HG03039 (cell line): ENCODE data around the gene TESK1.
A peak's percentile ranks its signal among the peaks of the same experiment; 100 is the strongest.
"Not testable (repeated sequence)": the region's sequence is repeated elsewhere in the genome, so short reads cannot be mapped to it uniquely, and the experiment has no call there.

Experiments used
- ATAC-seq: cut with Tn5 transposase; IDR thresholded peaks from one replicate; pipeline ENCODE4 v1.9.1; 2021; ENCODE audit warnings: mild to moderate bottlenecking, moderate library complexity; ENCODE audit not compliant: unreplicated experiment

TESK1 gene

DNA sequence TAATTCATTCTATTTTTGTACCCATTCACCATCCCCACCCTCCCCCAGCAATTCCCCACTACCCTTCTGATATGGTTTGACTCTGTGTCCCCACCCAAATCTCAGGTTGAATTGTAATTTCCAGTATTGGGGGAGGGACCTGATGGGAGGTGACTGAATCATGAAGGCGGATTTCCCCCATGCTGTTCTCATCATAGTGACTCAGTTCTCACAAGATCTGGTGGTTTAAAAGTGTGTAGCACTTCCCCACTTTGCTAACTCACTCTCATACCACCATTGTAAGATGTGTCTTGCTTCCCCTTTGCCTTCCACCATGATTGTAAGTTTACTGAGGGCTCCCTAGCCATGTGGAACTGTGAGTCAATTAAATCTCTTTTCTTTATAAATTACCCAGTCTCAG lies 25.9 kb upstream of the TESK1 start:
- ATAC-seq, result no peak

DNA sequence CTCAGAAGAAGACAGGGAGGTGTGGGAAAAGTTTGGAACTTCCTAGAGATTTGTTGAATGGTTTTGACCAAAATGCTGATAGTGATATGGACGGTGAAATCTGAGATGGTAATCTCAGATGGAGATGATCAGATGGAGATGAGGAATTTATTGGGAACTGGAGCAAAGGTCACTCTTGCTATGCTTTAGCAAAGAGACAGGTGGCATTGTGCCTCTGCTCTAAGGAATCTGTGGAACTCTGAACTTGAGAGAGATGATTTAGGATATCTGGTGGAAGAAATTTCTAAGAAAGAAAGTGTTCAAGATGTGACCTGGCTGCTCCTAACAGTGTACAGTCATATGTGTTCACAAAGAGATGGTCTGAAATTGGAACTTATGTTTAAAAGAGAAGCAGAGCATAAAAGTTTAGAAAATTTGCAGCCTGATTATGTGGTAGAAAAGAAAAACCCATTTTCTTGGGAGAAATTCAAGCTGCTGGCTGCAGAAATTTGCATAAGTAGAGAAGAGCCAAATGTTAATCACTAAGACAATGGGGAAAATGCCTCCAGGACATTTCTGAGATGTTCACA lies 25.3 kb upstream of the TESK1 start:
- not testable (repeated sequence) for ATAC-seq

DNA sequence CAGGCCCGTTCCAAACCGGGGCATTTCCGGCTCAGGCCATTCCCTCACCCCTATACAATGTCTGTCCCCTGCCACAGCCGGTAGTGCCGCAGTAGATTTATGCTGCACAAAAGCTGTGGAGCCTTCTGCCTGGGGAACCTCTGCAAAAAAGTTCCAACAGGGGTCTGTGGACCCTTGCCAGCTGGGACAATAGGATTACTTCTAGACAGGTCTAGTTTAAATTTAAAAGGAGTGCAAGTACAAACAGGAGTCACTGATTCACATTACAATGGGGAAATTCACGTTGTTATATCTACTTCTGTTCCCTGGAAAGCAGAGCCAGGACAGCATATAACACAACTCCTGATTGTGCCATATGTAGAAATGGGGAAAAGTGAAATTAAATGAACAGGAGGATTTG lies 21.5 kb upstream of the TESK1 start:
- not testable (repeated sequence) for ATAC-seq

DNA sequence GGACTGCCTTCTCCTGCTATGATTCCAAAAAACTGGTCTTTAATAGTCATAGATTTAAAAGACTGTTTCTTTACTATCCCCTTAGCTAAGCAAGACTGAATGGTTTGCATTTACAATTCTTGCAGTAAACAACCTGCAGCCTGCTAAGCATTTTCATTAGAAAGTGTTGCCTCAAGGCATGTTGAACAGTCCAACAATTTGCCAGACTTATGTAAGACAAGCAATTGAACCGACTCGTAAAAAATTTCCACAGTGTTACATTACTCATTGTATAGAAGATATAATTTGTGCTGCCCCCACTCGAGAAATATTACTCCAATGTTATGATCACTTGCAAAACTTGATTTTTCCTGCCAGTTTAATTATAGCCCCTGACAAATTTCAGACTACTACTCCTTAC lies 20.4 kb upstream of the TESK1 start:
- not testable (repeated sequence) for ATAC-seq

DNA sequence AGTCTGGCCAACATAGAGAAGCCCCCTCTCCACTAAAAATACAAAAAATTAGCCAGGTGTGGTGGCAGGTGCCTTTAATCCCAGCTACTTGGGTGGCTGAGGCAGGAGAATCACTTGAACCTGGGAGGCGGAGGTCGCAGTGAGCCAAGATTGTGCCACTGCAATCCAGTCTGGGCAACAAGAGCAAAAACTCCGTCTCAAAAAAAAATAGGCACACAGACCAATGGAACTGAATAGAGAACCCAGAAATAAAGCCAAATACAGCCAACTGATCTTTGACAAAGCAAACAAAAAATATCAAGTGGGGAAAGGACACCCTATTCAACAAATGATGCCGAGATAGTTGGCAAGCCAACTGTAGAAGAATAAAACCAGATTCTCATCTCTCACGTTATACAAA lies 16.6 kb upstream of the TESK1 start:
- ATAC-seq, result not testable (repeated sequence)

DNA sequence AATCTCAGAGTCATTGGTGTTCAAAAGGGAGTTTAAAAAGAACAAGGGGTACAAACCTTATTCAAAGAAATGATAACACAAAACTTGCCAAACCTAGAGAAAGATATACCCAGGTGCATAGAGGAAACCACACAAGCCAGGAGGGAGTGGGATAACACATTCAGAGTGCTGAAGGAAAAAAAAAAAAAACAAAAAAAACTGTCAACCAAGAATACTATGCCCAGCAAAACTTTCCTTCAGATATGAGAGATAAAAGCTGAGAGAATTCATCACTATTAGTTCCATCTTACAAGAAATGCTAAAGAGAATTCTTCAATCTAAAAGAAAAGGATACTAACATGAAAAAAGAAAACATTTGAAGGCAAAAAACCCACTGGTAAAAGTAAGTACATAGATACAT lies 11.5 kb upstream of the TESK1 start:
- ATAC-seq, result no peak

DNA sequence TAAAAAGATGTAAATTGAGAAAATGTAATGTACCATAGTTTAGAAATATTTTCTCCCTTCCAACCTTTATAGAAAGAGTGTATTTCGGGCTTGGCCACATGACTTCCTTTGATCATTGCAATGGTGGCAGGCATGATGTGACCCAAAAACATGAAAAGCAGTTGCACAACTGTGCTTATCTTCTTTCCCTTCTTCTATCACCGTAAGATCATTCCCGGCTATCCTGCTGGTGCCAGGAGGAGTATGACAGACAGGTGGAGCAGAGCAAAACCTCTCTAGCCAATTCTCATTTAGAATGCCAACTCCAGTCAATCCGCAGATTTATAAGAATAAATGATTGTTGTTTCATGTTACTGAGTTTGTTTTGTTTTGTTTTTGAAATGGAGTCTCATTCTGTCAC lies 10.6 kb upstream of the TESK1 start:
- ATAC-seq, result no peak

DNA sequence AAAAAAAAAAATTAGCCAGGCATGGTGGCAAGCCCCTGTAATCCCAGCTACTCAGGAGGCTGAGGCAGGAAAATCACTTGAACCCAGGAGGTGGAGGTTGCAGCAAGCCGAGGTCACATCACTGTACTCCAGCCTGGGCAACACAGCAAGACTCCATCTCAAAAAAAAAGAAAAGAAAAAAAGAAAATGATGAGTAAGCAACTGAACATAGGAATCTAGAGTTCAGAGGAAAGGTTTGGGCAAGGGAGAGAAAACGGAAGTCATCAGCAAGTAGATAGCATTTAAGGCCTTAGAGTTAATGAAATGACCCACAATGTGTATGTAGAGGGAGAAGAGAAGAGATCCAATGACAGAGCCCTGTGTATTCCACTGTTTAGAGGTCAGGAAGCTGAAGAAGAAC lies 8.2 kb upstream of the TESK1 start:
- ATAC-seq, result not testable (repeated sequence)

DNA sequence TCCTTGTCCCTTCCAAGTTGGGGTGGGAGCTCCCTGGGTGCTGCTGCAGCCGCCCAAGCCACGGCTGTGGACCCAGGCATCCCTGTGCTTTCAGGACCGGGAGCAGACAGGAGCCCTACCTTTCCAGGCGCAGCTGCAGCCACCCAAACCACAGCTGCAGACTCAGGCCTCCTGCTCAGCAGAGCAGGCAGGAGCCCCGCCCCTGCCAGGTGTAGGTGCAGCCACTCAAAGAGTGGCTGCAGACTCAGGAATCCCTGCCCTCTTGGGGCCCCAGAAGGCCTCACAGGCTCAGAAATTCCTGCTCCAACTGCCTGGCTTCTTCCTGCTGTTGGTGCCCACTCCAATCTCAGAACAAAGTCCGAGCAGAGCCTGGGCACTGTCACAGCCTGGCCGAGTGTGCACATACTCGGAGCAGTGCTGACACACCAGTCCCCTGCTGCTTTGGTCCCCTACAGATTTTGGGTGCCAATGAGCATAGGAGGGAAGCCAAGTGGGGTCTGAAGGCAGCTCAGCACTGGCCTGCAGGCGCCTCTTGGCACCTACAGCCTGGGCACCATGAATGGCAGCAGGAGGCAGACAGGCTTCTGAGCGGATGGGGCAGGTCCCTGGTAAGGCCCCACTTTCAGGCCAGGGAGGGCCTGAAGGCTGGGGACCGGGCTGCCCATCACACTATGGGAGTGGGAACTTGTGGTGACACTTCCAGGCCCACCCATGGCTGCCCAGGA lies 6.0 kb upstream of the TESK1 start:
- no peak for ATAC-seq

DNA sequence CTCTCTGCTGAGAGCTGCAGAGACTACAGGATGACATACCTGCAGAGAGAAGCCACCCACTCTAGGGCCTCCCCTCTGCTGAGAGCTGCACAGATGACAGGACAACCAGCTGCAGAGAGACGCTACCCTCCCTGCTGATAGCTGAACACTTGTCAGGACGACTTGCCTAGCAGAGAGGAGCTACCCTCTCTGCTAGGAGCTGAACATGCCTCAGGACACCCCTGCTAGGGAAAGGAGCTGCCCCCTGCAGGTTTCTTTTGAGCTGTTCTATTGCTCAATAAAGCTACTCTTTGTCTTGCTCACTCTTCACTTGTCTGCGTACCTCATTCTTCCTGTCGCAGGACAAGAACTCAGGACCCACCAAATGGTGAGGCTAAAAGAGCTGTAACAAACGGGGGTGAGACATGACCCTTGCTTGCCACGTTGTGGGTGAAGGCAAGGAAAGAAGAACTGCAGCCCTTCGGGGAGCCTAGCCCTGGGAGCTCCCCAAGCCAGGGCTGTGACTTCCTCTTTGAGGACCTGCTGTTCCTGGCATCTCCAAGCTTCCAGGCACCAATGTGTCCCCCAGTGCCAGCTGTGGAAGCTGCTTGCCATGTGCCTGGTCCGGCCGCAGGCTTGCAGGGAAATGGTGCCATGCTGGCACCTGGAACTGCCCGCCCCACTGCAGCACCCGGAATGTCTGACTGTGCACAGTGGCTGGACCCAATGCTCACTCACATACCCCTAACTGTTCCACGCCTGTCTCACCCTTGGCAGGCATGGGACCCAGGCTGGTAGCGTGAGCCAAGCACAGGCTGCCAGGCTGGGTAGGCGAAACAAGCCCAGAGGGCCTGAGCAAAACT lies 5.1 kb upstream of the TESK1 start:
- ATAC-seq, result no peak

DNA sequence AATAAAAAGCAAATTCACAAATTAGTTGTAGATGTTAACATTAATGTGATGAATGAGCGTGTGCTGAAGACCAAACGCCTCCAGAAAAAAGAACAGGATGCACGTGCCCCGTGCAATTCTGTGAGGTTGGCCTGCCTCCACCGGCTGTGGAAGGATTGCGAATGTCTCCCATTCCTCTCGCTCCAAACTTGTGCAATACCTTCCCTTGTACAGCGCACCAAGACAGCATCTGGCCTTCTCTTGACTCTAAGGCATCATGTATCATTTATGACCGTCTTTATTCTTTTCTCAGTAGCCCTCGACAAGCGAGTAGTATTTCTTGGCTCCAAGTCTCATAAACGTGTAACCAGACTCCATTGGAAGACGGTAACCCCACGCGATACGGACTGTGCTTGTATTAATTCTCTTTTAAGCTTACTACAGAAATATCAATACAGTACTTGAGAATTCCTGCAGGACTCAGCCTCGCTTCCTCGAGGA lies 1.5 kb upstream of the TESK1 start:
- ATAC-seq, result no peak

DNA sequence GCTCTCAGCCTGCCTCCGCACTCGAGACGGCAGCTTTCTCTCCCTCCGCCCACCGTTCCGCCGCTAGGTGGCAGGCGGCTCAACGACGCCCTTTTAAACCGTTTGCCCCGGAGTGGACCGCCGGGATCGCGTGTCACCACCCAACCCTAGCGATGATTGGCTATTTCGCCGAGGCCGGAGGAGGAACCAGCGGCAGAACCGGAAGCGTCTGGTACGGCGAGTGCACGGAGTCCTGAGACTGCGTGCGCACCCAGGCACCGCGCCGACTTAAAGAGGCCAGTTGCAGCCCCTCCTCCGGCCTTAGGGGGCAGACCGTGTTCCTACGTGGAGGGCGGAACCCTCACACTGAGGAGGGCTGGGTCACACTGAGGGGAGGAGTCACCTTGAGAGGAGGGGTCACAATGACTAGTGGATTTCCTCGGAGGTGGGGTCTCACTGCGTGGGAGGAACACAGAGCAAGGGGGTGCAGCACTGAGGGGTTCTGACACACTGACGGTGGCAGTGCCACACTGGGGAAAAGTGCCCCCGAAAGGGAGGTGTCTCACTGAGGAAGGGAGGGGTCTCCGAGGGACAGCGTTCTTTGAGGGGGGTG lies 980 bp upstream of the TESK1 start:
- peak; percentile 82 for ATAC-seq

DNA sequence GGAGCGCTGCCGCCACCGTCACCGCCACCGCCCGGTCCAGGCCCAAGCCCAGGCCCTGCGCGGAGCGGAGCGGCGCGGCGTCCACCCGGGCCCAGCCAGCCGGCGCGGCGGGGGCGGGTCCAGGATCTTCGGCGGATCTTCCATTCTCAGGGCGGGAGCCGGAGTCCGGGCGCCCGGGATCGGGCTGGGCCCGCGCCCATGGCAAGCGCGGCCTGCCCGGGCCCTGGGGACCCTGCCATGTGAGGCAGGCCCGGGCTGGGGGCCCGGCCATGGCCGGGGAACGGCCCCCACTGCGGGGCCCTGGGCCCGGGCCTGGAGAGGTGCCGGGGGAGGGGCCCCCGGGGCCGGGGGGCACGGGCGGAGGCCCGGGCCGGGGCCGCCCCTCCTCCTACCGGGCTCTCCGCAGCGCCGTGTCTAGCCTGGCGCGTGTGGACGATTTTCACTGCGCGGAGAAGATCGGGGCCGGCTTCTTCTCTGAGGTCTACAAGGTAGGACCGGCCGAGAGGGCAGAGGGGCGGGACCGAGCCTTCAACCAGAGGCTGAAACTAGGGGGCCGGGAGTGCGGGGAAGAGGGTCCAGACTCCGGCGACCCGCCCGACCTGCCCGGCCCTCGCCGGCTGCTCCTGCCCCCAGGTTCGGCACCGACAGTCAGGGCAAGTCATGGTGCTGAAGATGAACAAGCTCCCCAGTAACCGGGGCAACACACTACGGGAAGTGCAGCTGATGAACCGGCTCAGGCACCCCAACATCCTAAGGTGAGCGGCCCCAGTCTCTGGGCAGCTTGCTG lies 482 bp downstream of the TESK1 start:
- peak; percentile 14 for ATAC-seq

DNA sequence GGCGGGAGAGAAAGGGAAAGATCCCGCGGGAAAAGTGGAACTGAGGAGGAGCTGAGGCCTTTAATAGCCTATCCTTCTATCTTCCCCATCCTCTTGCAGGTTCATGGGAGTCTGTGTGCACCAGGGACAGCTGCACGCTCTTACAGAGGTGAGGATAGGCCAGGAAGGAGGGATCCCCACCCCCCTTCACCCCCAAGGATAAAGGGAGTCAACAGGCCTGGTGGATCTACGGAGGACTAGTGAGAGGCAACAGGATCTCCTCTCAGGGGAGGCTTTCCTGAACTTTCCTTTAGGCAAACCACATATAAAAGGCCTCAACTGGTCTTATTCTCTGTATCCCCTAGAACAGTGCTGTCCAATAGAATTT lies 1.1 kb downstream of the TESK1 start:
- ATAC-seq, result no peak

DNA sequence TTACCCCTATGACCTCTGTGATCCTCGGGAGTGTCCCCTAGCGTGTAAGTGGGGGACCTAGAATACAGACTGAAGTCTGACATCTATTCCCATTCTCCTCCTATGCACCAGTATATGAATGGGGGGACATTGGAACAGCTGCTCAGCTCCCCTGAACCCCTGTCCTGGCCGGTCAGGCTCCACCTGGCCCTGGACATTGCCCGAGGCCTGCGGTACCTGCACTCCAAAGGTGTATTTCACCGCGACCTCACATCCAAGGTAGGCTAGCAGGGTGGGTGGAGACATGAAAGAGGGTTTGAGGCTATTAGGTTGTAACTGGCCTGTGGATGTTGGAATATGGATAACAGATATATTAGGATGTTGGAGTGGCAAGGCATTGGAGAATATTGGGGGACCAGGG lies 1.7 kb downstream of the TESK1 start:
- ATAC-seq, result no peak

DNA sequence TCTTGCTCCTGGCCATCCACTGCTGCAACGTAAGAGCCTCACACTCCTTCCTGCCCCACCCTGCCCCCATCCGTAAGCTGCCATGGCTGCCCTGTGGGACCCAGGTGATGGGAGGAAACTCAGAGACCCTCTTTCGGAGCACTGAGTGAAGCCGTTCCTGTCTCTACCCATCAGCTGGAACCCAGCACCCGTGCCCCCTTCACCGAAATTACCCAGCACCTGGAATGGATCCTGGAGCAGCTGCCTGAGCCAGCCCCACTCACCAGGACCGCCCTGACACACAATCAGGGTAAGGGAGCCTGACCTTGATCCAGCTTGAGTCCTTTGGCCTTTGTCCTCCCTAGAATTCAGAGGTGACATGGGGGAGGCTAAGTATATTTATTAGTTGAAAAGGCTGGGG lies 3.2 kb downstream of the TESK1 start:
- ATAC-seq, result no peak

DNA sequence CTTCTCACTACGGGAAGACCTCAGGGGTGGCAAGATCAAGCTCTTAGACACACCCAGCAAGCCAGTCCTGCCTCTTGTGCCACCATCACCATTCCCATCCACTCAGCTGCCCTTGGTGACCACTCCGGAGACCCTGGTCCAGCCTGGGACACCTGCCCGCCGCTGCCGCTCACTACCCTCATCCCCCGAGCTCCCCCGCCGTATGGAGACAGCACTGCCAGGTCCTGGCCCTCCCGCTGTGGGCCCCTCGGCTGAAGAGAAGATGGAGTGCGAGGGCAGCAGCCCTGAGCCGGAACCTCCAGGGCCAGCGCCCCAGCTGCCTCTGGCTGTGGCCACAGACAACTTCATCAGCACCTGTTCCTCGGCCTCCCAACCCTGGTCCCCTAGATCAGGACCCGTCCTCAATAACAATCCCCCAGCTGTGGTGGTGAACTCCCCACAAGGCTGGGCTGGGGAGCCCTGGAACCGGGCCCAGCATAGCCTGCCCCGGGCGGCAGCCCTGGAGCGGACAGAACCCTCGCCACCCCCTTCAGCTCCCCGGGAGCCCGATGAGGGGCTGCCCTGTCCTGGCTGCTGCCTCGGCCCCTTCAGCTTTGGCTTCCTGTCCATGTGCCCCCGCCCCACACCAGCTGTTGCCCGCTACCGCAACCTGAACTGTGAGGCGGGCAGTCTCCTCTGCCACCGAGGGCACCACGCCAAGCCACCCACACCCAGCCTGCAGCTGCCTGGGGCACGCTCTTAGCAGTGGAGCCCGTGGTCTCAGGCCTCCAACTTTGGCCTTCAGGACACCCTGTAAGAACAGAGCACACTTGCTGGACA lies 4.1 kb downstream of the TESK1 start:
- ATAC-seq, result no peak

DNA sequence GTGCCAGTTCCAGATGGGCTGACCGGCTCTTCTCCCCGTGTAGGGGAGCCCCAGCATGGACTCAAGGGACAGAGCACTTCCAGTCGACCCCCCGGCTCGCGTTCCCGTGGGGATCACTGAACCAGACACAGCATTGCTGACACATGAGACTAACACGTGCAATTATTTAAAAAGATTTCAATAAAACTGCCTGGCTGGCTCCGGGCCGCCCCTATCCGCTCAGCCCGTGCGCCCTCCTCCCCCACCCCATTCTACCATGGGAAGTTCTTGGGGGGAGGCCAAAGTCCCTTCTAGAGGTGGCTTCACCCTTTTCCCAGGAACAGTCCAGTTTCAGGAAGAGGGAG lies 4.7 kb downstream of the TESK1 start:
- no peak for ATAC-seq

DNA sequence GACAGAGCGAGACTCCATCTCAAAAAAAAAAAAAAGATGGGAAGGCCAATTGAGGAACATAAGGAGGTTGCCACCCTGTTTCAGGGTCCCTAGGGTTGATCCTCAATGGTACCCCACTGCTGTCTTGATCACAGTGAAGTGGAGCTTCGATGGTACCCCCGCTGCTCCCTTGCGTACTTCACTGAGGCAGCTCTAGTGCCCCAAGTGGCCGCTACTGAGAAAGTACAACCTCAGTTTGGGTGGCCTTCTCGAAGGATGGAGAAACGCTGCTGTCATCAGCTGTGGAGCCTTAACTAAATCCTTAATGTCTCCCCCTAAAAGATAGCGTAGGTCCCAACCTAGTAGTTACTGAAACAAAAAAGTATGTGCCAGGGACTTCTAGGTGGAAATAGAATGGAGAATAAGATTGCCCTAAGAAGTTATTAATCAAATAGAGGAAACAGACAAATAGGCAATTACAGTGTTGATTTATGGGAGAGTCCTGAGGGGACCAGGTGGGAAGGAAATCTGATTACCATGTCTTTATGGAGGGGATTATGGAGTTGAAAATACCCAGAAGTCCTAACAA lies 6.3 kb downstream of the TESK1 start:
- no peak for ATAC-seq

DNA sequence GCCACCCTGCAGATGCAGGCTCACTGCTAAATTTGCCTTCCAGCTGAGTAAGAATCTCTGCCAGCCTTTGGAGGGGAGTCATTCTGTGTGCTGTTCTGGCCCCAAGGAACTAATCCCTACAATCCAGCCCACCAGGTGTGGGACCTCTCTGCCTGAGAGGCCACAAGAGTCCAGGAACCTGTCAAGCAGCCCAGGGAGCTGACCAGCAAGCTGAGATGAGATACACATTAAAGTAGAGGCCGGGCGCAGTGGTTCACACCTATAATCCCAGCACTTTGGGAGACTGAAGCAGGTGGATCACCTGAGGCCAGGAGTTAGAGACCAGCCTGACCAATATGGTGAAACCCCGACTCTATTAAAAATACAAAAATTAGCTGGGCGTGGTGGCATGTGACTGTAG lies 7.0 kb downstream of the TESK1 start:
- ATAC-seq, result not testable (repeated sequence)
